SU-DHL-6 (cell line): ENCODE measurements around the gene CHST4.
"Not testable (repeated sequence)": the region's sequence is repeated elsewhere in the genome, so short reads cannot be mapped to it uniquely, and the experiment has no call there.

Source experiments
- H2AFZ ChIP-seq: fragments of 200-600 bp; sonication (generic); 2 replicates; pipeline ENCODE4 v1.6.1; 2014; ENCODE audit warnings: low read depth, mild to moderate bottlenecking, moderate library complexity, mixed read lengths, antibody characterized with exemption, low read length; ENCODE audit not compliant: severe bottlenecking
- H3F3A ChIP-seq: fragments of 200-600 bp; shearing (Covaris generic); 2 replicates; pipeline ENCODE4 v1.6.0; 2016; ENCODE audit warnings: antibody characterized with exemption, mild to moderate bottlenecking; ENCODE audit not compliant: insufficient read depth
- H3K27ac ChIP-seq: fragments of 200-600 bp; sonication (generic); 2 replicates; pipeline ENCODE4 v1.5.1; 2016; ENCODE audit warnings: low read depth, mild to moderate bottlenecking, low read length, moderate library complexity, mixed read lengths
- H3K27me3 ChIP-seq: fragments of 200-600 bp; sonication (generic), shearing (Covaris generic); 2 replicates; pipeline ENCODE4 v1.6.0; 2014; ENCODE audit warnings: mild to moderate bottlenecking, low read length
- H3K36me3 ChIP-seq: fragments of 200-600 bp; sonication (generic); 2 replicates; pipeline ENCODE4 v1.6.1; 2014; ENCODE audit warnings: mild to moderate bottlenecking, low read length, mixed read lengths
- H3K4me2 ChIP-seq: fragments of 300-600, 200-600 bp; shearing (Covaris generic), sonication (generic); 2 replicates; pipeline ENCODE4 v1.6.0; 2014; ENCODE audit warnings: low read length, low read depth, mild to moderate bottlenecking; ENCODE audit not compliant: poor library complexity, severe bottlenecking
- H3K4me3 ChIP-seq: fragments of 200-600 bp; sonication (generic); 2 replicates; pipeline ENCODE4 v1.5.1; 2014; ENCODE audit warnings: antibody characterized with exemption, low read length, mild to moderate bottlenecking, mixed read lengths; ENCODE audit not compliant: insufficient read depth, poor library complexity, severe bottlenecking
- H3K79me2 ChIP-seq: fragments of 200-600 bp; sonication (generic); 2 replicates; pipeline ENCODE4 v1.6.1; 2014; ENCODE audit warnings: mild to moderate bottlenecking, low read length, moderate library complexity; ENCODE audit not compliant: insufficient read depth
- H3K9ac ChIP-seq: fragments of 200-600 bp; sonication (generic); 2 replicates; pipeline ENCODE4 v1.7.0; 2014; ENCODE audit warnings: mild to moderate bottlenecking, low read length
- H3K9me2 ChIP-seq: fragments of 200-600 bp; sonication (generic); replicated peaks from 2 replicates; pipeline ENCODE4 v1.6.1; 2014; ENCODE audit warnings: low read length; ENCODE audit not compliant: insufficient read depth
- H3K9me3 ChIP-seq: fragments of 200-600 bp; sonication (generic); 2 replicates; pipeline ENCODE4 v1.6.1; 2014; ENCODE audit warnings: low read length, mixed read lengths; ENCODE audit not compliant: insufficient read depth
- H4K20me1 ChIP-seq: fragments of 200-600 bp; sonication (generic); 2 replicates; pipeline ENCODE4 v1.6.1; 2014; ENCODE audit warnings: low read depth, mild to moderate bottlenecking, antibody characterized with exemption, low read length, moderate library complexity, mixed read lengths
- CTCF ChIP-seq: fragments of 200-600 bp; sonication (generic); IDR thresholded peaks from one replicate; pipeline ENCODE4 v1.5.1; 2017; ENCODE audit warnings: antibody characterized with exemption, mild to moderate bottlenecking, low read length, moderate library complexity; ENCODE audit not compliant: insufficient read depth, poor library complexity, severe bottlenecking
- EZH2phosphoT487 ChIP-seq: fragments of 200-600 bp; sonication (generic), shearing (Covaris generic); conservative IDR thresholded peaks from 2 replicates; pipeline ENCODE4 v1.6.1; 2018; ENCODE audit warnings: mild to moderate bottlenecking, antibody characterized with exemption, low read length, moderate library complexity, mixed read lengths

The CHST4 gene

GRCh38 chr16:71500964-71501363 is 25.3 kb upstream of the CHST4 start:
- H4K20me1 ChIP-seq, result no peaks in the 10 kb centered on the region
- no peak overlapping the region for H3K27ac ChIP-seq
- no peak overlapping the region for H3K4me3 ChIP-seq
- no peak overlapping the region for H3K9ac ChIP-seq
- TF ChIP-seq CTCF (no peak), EZH2phosphoT487 (no peak)
- H3F3A ChIP-seq, result no peaks in the 10 kb centered on the region
- H3K36me3 ChIP-seq, result no peaks in the 10 kb centered on the region
- no peaks in the 10 kb centered on the region for H3K79me2 ChIP-seq
- H3K9me3 ChIP-seq, result no peaks in the 10 kb centered on the region
- H3K4me2 ChIP-seq, result no peak overlapping the region
- H3K9me2 ChIP-seq, result no peaks in the 10 kb centered on the region
- H2AFZ ChIP-seq, result no peak overlapping the region
- H3K27me3 ChIP-seq, result no peaks in the 10 kb centered on the region

GRCh38 chr16:71501547-71501946 is 24.7 kb upstream of the CHST4 start:
- Histone ChIP-seq H3K9me3 (no peaks in the 10 kb centered on the region), H4K20me1 (no peaks in the 10 kb centered on the region), H3K27me3 (no peaks in the 10 kb centered on the region), H3K36me3 (no peaks in the 10 kb centered on the region), H3K9me2 (no peaks in the 10 kb centered on the region), H3F3A (no peaks in the 10 kb centered on the region), H3K4me3 (no peak overlapping the region), H3K27ac (no peak overlapping the region), H3K9ac (no peak overlapping the region), H3K79me2 (no peaks in the 10 kb centered on the region), H2AFZ (no peak overlapping the region), H3K4me2 (no peak overlapping the region)
- no peak for TF ChIP-seq CTCF
- no peak for TF ChIP-seq EZH2phosphoT487

- H3K27ac ChIP-seq, H3K79me2 ChIP-seq, H4K20me1 ChIP-seq, H2AFZ ChIP-seq, H3K4me3 ChIP-seq, H3K9me3 ChIP-seq, H3K9me2 ChIP-seq, H3K27me3 ChIP-seq, H3K4me2 ChIP-seq, H3F3A ChIP-seq, H3K9ac ChIP-seq, H3K36me3 ChIP-seq: not testable (repeated sequence)
These were observed 22.2 kb upstream of the CHST4 start for GRCh38 chr16:71504051-71504450.

GRCh38 chr16:71504901-71505300 is 21.3 kb upstream of the CHST4 start:
- no peak overlapping the region for H2AFZ ChIP-seq
- no peaks in the 10 kb centered on the region for H3K36me3 ChIP-seq
- TF ChIP-seq CTCF (no peak), EZH2phosphoT487 (no peak)
- no peak overlapping the region for H3K4me3 ChIP-seq
- H4K20me1 ChIP-seq, result no peaks in the 10 kb centered on the region
- H3K27me3 ChIP-seq, result no peaks in the 10 kb centered on the region
- H3K79me2 ChIP-seq, result no peaks in the 10 kb centered on the region
- no peak overlapping the region for H3K27ac ChIP-seq
- no peaks in the 10 kb centered on the region for H3F3A ChIP-seq
- no peak overlapping the region for H3K4me2 ChIP-seq
- H3K9me3 ChIP-seq, result no peaks in the 10 kb centered on the region
- H3K9ac ChIP-seq, result no peak overlapping the region
- H3K9me2 ChIP-seq, result no peaks in the 10 kb centered on the region
